Measurements from ENCODE around the gene PDIA4.
A peak's percentile ranks its signal among the peaks of the same experiment; 100 is the strongest.
"Not testable (repeated sequence)": the region's sequence is repeated elsewhere in the genome, so short reads cannot be mapped to it uniquely, and the experiment has no call there.

PDIA4 gene

DNA sequence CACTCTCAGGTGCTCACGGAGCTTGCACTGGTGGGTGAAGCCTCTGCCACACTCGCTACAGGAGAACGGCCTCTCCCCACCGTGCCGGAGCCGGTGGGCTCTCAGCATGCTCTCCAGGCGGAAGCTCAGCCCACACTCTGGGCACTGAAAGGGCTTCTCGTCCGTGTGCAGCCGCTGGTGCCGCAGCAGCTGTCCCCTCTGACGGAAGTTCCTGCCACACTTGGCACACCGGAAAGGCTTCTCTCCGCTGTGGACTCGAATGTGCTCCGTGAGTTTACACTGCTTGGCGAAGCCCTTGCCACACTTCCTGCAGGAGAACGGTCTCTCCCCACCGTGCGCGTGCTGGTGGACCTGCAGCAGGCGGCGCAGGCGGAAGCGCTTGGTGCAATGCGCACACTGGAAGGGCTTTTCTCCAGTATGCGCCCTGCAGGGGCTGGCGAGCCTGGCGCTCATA, 42.9 kb upstream of the PDIA4 start:
- H3K27ac ChIP-seq = no peak overlapping the region
- TF ChIP-seq ZFX (IDR thresholded peaks at IDR 0.05; ENCODE audit: borderline replicate concordance) = no peak
- TF ChIP-seq, protein P1, sequence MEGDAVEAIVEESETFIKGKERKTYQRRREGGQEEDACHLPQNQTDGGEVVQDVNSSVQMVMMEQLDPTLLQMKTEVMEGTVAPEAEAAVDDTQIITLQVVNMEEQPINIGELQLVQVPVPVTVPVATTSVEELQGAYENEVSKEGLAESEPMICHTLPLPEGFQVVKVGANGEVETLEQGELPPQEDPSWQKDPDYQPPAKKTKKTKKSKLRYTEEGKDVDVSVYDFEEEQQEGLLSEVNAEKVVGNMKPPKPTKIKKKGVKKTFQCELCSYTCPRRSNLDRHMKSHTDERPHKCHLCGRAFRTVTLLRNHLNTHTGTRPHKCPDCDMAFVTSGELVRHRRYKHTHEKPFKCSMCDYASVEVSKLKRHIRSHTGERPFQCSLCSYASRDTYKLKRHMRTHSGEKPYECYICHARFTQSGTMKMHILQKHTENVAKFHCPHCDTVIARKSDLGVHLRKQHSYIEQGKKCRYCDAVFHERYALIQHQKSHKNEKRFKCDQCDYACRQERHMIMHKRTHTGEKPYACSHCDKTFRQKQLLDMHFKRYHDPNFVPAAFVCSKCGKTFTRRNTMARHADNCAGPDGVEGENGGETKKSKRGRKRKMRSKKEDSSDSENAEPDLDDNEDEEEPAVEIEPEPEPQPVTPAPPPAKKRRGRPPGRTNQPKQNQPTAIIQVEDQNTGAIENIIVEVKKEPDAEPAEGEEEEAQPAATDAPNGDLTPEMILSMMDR (IDR thresholded peaks at IDR 0.05) = no peak

DNA sequence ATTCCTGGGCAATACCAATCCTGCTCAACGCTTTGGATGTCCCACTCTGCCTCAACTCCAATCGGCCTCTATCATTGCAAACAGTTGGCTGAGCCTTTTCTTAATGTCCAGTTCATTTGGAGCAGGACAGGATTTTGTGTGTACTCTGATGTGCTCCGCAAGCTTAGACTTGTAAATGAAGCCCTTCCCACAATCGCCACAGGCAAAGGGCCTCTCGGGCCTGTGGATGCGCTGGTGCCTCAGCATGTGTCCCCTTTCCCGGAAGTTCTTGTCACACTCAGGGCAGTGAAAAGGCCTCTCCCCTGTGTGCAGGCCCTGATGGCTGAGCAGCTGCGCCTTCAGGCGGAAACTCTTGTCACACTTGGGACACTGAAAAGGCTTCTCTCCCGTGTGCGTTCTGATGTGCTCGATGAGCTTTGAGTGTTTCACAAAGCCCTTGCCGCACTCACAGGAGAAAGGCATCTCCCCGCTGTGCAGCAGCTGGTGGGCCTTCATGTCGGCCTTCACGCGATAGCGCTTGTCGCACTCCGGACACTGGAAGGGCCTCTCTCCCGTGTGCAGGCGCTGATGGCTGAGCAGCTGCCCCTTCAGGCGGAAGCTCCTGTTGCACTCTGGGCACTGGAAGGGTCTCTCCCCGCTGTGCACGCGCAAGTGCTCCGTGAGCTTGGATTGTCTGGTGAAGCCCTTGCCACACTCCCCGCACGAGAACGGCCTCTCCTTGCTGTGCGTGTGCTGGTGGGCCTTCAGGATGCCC, 42.2 kb upstream of the PDIA4 start:
- no peak overlapping the region for H3K27ac ChIP-seq
- no peak for TF ChIP-seq ZFX (IDR thresholded peaks at IDR 0.05; ENCODE audit: borderline replicate concordance)
- TF ChIP-seq, protein P1 (IDR thresholded peaks at IDR 0.05) = no peak

DNA sequence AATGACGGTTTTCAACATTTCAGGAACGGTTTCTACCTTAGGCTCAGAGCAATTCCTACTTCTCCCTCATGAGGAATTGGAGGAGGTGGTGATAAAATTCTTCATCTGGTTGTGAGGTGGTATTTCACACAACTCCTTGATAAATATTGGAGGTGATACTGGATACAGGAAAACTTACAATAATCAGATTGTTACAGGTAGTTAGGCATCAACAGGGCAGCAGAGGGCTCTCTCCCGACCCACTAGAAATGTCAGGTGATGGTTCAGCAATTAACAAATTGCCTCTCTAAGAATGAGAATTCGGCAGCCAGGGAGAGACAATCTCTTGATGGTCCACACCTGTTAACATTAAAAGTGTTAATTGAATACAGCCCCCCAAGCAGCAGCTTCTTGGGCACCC, 39.6 kb upstream of the PDIA4 start:
- TF ChIP-seq, protein P1 (IDR thresholded peaks at IDR 0.05) = peak; percentile 43
- TF ChIP-seq ZFX (IDR thresholded peaks at IDR 0.05; ENCODE audit: borderline replicate concordance) = no peak
- H3K27ac ChIP-seq = no peak overlapping the region

DNA sequence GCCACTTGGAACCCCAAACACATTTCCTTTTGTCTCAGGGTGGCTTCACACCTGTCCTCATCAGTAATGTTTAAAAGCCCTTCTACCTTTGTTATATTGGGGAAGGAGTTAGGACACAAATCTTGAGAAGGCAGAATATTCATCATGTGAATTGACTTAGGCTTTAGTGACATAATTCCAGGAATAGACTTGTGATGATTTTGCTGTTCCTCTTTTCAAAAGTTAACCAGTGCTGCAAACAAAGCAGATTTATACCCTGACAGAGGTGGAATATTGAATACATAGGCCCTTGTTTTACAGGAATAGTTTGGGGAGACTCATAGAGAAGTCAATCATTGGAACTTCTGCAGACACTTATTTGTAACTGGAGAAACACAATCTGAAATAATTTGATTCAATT, 35.2 kb upstream of the PDIA4 start:
- H3K27ac ChIP-seq = no peak overlapping the region
- TF ChIP-seq, protein P1 (IDR thresholded peaks at IDR 0.05) = no peak
- TF ChIP-seq ZFX (IDR thresholded peaks at IDR 0.05; ENCODE audit: borderline replicate concordance) = no peak

DNA sequence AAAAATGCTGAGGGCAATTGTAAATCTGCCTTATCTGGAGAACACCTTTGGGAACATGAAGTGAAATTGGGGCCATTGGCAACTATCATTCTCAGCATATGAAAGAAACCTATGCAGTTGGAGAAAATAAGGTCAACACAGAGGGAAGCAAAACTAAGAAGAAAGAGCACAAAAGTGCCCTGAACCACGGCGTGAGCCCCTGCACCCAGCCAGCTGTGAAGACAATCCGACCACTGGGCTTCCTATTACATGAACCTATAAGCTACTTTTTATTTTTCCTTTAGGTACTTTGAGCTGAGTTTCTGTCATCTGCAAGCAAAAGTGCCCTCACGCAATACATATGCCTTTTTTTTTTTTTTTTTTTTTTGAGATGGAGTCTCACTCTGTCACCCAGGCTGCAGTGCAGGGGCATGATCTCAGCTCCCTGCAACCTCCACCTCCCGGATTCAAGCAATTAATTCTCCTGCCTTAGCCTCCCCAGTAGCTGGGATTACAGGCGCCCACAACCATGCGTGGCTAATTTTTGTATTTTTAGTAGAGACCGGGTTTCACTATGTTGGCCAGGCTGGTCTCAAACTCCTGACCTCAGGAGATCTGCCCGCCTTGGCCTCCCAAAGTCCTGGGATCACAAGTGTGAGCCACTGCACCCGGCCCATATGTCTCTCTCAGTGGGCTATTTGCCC, 34.1 kb upstream of the PDIA4 start:
- not testable (repeated sequence) for H3K27ac ChIP-seq

DNA sequence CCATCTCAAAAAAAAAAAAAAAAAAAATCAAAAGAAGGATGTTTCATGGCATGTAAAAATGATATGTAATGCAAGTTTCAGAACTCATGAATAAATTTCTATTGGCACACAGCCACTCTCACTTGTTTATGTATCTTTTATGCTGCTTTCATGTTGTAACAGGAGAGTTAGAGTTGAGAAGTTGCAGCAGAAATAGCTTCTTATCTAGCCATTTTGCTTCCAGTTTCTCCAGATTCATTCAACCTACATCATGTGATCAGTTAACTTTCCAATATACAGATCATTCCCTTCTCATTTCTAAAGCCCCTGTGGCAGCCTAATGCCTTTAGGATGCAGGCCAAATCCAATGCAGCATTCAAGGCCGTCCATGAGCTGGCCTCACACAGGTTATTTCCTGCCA, 31.9 kb upstream of the PDIA4 start:
- no peak overlapping the region for H3K27ac ChIP-seq
- TF ChIP-seq, protein P1 (IDR thresholded peaks at IDR 0.05) = no peak

DNA sequence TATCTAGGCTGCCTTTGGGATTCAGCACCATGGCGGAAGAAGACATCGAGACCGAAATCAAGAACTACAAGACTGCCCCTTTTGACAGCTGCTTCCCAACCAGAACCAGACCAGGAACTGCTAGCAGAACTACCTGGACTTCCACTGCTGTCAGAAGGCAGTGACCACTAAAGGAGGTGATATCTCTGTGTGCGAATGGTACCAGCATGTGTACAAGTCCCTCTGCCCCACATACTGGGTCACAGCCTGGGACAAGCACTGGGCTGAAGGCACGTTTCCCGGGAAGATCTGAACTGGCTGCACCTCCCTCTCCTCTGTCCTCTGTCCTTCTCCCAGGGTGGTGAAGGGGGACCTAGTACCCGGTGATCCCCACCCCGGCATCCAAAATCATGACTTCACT, 25.6 kb upstream of the PDIA4 start:
- H3K27ac ChIP-seq = no peak overlapping the region
- TF ChIP-seq, protein P1 (IDR thresholded peaks at IDR 0.05) = no peak
- TF ChIP-seq ZFX (IDR thresholded peaks at IDR 0.05; ENCODE audit: borderline replicate concordance) = no peak
